Endothelial cell of umbilical vein (primary cell): ENCODE data around the gene PKD1L1. TPM values are rescaled to one million over a fixed set of nuclear protein-coding genes. Genes with fewer than 3 reads are reported as not detected.

Experiments used
- BruUV-seq: library from RNA; stranded (reverse); fragments of 400-500 nt; replicated peaks from 2 replicates; lab custom pipeline; 2021; lab: Mats Ljungman, UMichigan
- CTCF ChIA-PET: fragments of 300-600, 350-600 bp; sonication (Branson Sonifier 250); formaldehyde crosslinking; loops from one replicate; lab custom pipeline; 2021; ENCODE audit warnings: antibody characterized with exemption, inconsistent platforms; lab: Charles Lee
- POLR2A ChIA-PET: fragments of 300-600, 350-600 bp; sonication (Branson Sonifier 250); formaldehyde crosslinking; loops from one replicate; lab custom pipeline; 2021; ENCODE audit warnings: antibody characterized with exemption, inconsistent platforms; lab: Charles Lee
- DNase-seq: peaks from one replicate; pipeline ENCODE4 v3.0.0-alpha.2; 2011; ENCODE audit warnings: low read depth, low spot score
- FAIRE-seq: peaks from 2 replicates; lab custom pipeline; 2011; peaks lifted over from hg19 to GRCh38; lab: Jason Lieb, UNC
- H2AFZ ChIP-seq: 2 replicates; pipeline ENCODE4 v1.6.0; 2012; ENCODE audit warnings: low read depth, low read length, control low read depth, inconsistent platforms
- H3K27ac ChIP-seq: 2 replicates; pipeline ENCODE4 v1.5.1; 2011; ENCODE audit warnings: low read depth, mild to moderate bottlenecking, control low read depth, low read length, moderate library complexity; ENCODE audit not compliant: insufficient read depth
- H3K27me3 ChIP-seq, 2 experiments: 2 replicates each; pipeline versions ENCODE4 v1.6.0 to v1.6.1; 2011; ENCODE audit warnings: low read length in 2 of 2, mixed read lengths in 1 of 2; ENCODE audit not compliant: control insufficient read depth in 2 of 2, insufficient read depth in 2 of 2
- H3K36me3 ChIP-seq, 2 experiments: 2 replicates in 1 of 2; 3 replicates in 1 of 2; pipeline ENCODE4 v1.5.1; 2011; ENCODE audit warnings: low read length in 2 of 2, mild to moderate bottlenecking in 1 of 2, moderate library complexity in 1 of 2; ENCODE audit not compliant: control insufficient read depth in 2 of 2, insufficient read depth in 2 of 2; ENCODE audit errors: extremely low read depth in 1 of 2
- H3K4me1 ChIP-seq: 3 replicates; pipeline ENCODE4 v1.5.1; 2011; ENCODE audit warnings: mild to moderate bottlenecking, low read length; ENCODE audit not compliant: control insufficient read depth, insufficient read depth; ENCODE audit errors: extremely low read depth
- H3K4me2 ChIP-seq: 2 replicates; pipeline ENCODE4 v1.6.1; 2011; ENCODE audit warnings: low read length, control low read depth, mixed read lengths; ENCODE audit not compliant: insufficient read depth
- H3K4me3 ChIP-seq, 3 experiments: fragments of 200-600 bp in 1 of 3; sonication (generic), shearing (Covaris generic) in 1 of 3; replicated peaks in 1 of 3; 2 replicates each; pipeline ENCODE4 v1.5.1; 2011 to 2016; ENCODE audit warnings: control low read depth in 3 of 3, low read length in 3 of 3, mild to moderate bottlenecking in 2 of 3, inconsistent platforms in 1 of 3, low read depth in 1 of 3, moderate library complexity in 1 of 3; ENCODE audit not compliant: insufficient read depth in 1 of 3
- H3K79me2 ChIP-seq: 2 replicates; pipeline ENCODE4 v1.6.0; 2012; ENCODE audit warnings: low read length, inconsistent platforms; ENCODE audit not compliant: control insufficient read depth, insufficient read depth
- H3K9ac ChIP-seq: replicated peaks from 2 replicates; pipeline ENCODE3; 2011; ENCODE audit warnings: low read length, control low read depth; ENCODE audit not compliant: insufficient read depth; ENCODE audit errors: extremely low read depth
- H3K9me1 ChIP-seq: replicated peaks from 3 replicates; pipeline ENCODE4 v1.6.0; 2011; ENCODE audit warnings: mild to moderate bottlenecking, low read length; ENCODE audit not compliant: control insufficient read depth, insufficient read depth; ENCODE audit errors: extremely low read depth
- H3K9me3 ChIP-seq: replicated peaks from 2 replicates; pipeline ENCODE4 v1.5.1; 2012; ENCODE audit warnings: low read length, inconsistent platforms; ENCODE audit not compliant: control insufficient read depth, insufficient read depth
- H4K20me1 ChIP-seq: replicated peaks from 2 replicates; pipeline ENCODE3; 2011; ENCODE audit warnings: mild to moderate bottlenecking, low read length; ENCODE audit not compliant: control insufficient read depth, insufficient read depth; ENCODE audit errors: extremely low read depth
- EZH2 ChIP-seq: IDR thresholded peaks from 2 replicates; pipeline ENCODE4 v1.6.1; 2012; ENCODE audit warnings: borderline replicate concordance, low read depth, mild to moderate bottlenecking, moderate library complexity, low read length, inconsistent platforms; ENCODE audit not compliant: severe bottlenecking
- FOS ChIP-seq: IDR thresholded peaks from 2 replicates; pipeline ENCODE4 v1.6.1; 2011; ENCODE audit warnings: mild to moderate bottlenecking, low read length, moderate library complexity, borderline replicate concordance; ENCODE audit not compliant: insufficient read depth
- GATA2 ChIP-seq: IDR thresholded peaks from 2 replicates; pipeline ENCODE4 v1.7.0; 2011; ENCODE audit warnings: low read depth, mild to moderate bottlenecking, moderate library complexity, mixed read lengths, low read length; ENCODE audit not compliant: insufficient read length, insufficient read depth
- JUN ChIP-seq: IDR thresholded peaks from 2 replicates; pipeline ENCODE4 v1.6.1; 2011; ENCODE audit warnings: borderline replicate concordance, low read depth; ENCODE audit not compliant: insufficient read length, insufficient read depth
- MAX ChIP-seq: IDR thresholded peaks from 2 replicates; pipeline ENCODE4 v1.6.1; 2011; ENCODE audit not compliant: insufficient read depth, insufficient read length
- POLR2A ChIP-seq: IDR thresholded peaks from 2 replicates; pipeline ENCODE4 v1.6.1; 2012; ENCODE audit warnings: low read depth, mild to moderate bottlenecking, control low read depth, low read length
- POLR2AphosphoS5 ChIP-seq: IDR thresholded peaks from 2 replicates; pipeline ENCODE4 v1.6.1; 2012; ENCODE audit warnings: low read depth, mild to moderate bottlenecking, control low read depth, low read length, moderate library complexity; ENCODE audit not compliant: insufficient read depth
- dilution Hi-C: fragments of 300-500 bp; cut with MboI; formaldehyde crosslinking; loops from one replicate; pipeline ENCODE4 v1.15.0; 2019; ENCODE audit warnings: low sequenced_read_pairs; ENCODE audit not compliant: extremely low pct_ligation_motif_present
- intact Hi-C: fragments of 100-400 bp; cut with micrococcal nuclease; formaldehyde crosslinking; loops from one replicate; pipeline ENCODE4 v1.10.0; 2022
- polyA plus RNA-seq, 4 experiments: library from polyadenylated mRNA; depleted of rRNA in 3 of 4; stranded (reverse) in 3 of 4; unstranded in 1 of 4; fragments of >200 nt; gene quantifications; 2 replicates each; pipeline versions ENCODE4 v1.2.1 to v1.2.3, GENCODE V29; 2011 to 2012; ENCODE audit warnings: missing spikeins in 1 of 4
- total RNA-seq: library from RNA; stranded (reverse); gene quantifications from 2 replicates; pipeline ENCODE4 v1.2.3, GENCODE V29; 2021

The PKD1L1 gene
- total and polyA plus RNA-seq, 2 donors (not counting 3 experiments of a cell fraction or from before 2014, with no cell fraction given), result 4.1 to 5.9 TPM

- Histone ChIP-seq H3K27me3 (no peaks in the 10 kb centered on the region), H3K4me1 (no peaks in the 10 kb centered on the region), H3K4me3 (no peak overlapping the region), H3K79me2 (no peaks in the 10 kb centered on the region), H3K36me3 (no peaks in the 10 kb centered on the region), H4K20me1 (no peaks in the 10 kb centered on the region), H2AFZ (no peak overlapping the region), H3K9ac (no peak overlapping the region), H3K9me3 (no peaks in the 10 kb centered on the region), H3K4me2 (no peak overlapping the region), H3K27ac (no peak overlapping the region), H3K9me1 (no peaks in the 10 kb centered on the region)
- FAIRE-seq (no peak), DNase-seq (no peak)
- intact Hi-C loops, result no loop called here
- TF ChIP-seq MAX (no peak), POLR2AphosphoS5 (no peak), POLR2A (no peak), FOS (no peak), EZH2 (no peak), JUN (no peak), GATA2 (no peak)
- no TSS peak for BruUV-seq
- ChIA-PET CTCF (interaction anchor here (3.5 kb wide), 1 partner anchor 10 kb away, joined by 13 read pairs; no protein-coding TSS in a partner anchor), POLR2A (no interaction called here)
- dilution Hi-C loops, result no loop called here
Observed at GRCh38 chr7:47934831-47935230, 13.4 kb downstream of the PKD1L1 start.

- Histone ChIP-seq H3K9me3 (no peaks in the 10 kb centered on the region), H3K79me2 (no peaks in the 10 kb centered on the region), H3K9ac (no peak overlapping the region), H3K9me1 (no peaks in the 10 kb centered on the region), H3K27ac (no peak overlapping the region), H3K36me3 (no peaks in the 10 kb centered on the region), H3K4me1 (no peaks in the 10 kb centered on the region), H3K4me3 (no peak overlapping the region), H3K27me3 (no peaks in the 10 kb centered on the region), H4K20me1 (no peaks in the 10 kb centered on the region), H2AFZ (no peak overlapping the region), H3K4me2 (no peak overlapping the region)
- no peak for TF ChIP-seq POLR2AphosphoS5
- no peak for TF ChIP-seq POLR2A
- no peak for TF ChIP-seq GATA2
- no peak for TF ChIP-seq JUN
- ChIA-PET CTCF (interaction anchor here (3.5 kb wide), 1 partner anchor 12 kb away, joined by 13 read pairs; no protein-coding TSS in a partner anchor), POLR2A (no interaction called here)
- dilution Hi-C loops, result no loop called here
- BruUV-seq, result no TSS peak
- intact Hi-C loops, result no loop called here
- FAIRE-seq (no peak), DNase-seq (no peak)
Observed at GRCh38 chr7:47933215-47933614, 15.1 kb downstream of the PKD1L1 start.
